ENCODE measurements around the gene FAR2.

- TF ChIP-seq POLR2A (IDR thresholded peaks at IDR 0.05; ENCODE audit: insufficient read depth in 1 of 2, low read depth in 2 of 2, low read length in 2 of 2) (no peak), POLR2G (IDR thresholded peaks at IDR 0.05; ENCODE audit: low read depth, low read length) (no peak), ZFP36L1 (CRISPR knock-in tag; IDR thresholded peaks at IDR 0.05) (no peak), ZNF280B (CRISPR knock-in tag; IDR thresholded peaks at IDR 0.05; ENCODE audit: borderline replicate concordance) (no peak), CTCF (CRISPR knock-in tag; IDR thresholded peaks at IDR 0.05) (no peak), LRRFIP1 (CRISPR knock-in tag; conservative IDR thresholded peaks at IDR 0.05) (no peak), PBX3 (CRISPR knock-in tag; IDR thresholded peaks at IDR 0.05; ENCODE audit: borderline replicate concordance) (no peak), PCBP1 (IDR thresholded peaks at IDR 0.05; ENCODE audit: borderline replicate concordance, low read depth, low read length) (no peak)
Observed at GRCh38 chr12:29320295-29321085, 171.4 kb downstream of the FAR2 start.
